ENCODE measurements around the gene TMEM236.
A peak's percentile ranks its signal among the peaks of the same experiment; 100 is the strongest.

The TMEM236 gene

DNA sequence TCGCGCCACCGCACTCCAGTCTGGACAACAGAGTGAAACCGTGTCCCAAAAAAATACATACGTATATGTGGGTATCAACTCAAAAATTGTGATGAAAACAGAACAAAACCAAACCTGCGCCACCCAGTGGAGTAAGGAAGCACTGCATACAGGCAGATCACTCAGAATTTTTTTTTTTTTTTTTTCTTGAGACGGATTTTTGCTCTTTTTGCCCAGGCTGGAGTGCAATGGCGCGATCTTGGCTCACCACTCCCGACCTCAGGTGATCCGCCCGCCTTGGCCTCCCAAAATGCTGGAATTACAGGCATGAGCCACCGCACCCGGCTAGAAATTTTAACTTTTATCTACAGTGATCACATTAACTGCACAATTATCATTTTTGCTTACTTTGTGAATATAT lies 9.1 kb upstream of the TMEM236 start:
- DNase-seq (ENCODE audit: low spot score) = peak; percentile 51

DNA sequence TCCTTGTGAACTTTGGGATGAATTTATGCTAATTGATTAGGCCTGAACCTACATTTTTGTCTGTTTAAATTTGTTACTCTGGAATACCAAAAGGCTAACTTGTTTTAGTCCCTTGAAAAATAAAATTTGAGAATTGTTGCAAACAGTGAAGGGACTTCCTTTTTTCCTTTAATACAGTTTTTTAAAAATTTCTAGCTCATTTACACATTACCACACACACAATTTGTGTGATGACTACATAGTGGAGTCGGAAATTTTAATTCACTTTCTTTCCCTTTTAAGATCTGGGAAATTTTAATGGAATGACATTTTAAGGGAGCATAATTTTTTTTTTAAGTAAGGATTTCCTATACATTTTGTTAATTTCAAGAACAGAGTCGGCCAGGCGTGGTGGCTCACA lies 8.6 kb upstream of the TMEM236 start:
- DNase-seq (ENCODE audit: low spot score) = no peak

DNA sequence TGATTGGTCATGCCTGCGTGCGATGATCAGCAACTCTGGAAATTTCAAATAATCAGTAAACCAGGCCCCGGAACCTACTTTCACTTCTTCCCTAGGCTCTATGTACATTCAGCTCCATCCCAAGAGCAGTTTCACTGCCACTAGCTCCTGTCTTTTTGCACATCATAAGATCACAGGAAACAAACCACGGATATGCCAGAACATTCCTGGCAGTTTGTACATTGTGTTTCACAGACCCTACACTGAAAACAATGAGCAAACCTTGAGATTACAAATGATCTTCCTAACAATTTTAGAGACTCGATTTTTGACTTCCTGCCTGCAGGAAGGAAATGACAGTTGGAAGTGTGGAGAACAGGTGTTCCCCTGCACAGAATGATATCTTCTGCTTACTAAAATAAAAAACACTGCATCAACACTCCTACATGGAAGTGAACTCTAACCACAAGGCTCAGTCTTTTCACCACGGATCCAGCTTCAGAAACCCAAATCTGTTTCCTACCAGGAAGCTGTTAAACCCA lies 7.6 kb upstream of the TMEM236 start:
- DNase-seq (ENCODE audit: low spot score) = peak; percentile 67

DNA sequence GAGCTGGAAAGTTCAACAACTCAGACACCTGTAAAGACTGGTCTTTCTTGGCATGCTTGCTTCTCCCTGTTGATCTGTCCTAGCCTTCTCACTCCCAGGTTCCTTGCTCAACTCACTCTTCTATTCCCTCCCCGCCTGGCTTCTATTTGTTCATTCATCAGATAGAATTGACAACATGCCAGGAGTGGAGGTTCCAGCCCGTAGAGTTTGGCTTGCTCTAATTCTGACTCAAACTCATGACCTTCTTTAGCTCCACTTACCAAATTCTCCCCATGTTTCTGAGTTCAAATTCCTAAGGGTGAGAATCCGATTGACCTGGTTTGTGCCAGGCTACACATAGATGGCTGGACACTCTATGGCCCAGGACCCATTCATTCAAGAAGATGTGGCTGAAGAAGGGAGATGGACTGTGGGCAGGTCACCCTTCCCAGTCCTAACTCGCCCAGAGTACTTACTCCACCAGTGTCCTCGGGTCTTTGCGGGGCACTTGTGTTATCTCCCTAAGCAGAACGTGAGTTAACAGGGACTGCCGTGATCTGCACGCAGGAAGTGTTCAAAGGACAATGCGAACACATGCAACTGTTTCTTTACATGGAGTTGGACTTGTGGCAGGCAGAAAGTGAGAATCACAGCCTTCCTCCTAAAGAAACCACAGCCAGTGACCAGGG lies 4.0 kb upstream of the TMEM236 start:
- peak; percentile 19 for DNase-seq (ENCODE audit: low spot score)

DNA sequence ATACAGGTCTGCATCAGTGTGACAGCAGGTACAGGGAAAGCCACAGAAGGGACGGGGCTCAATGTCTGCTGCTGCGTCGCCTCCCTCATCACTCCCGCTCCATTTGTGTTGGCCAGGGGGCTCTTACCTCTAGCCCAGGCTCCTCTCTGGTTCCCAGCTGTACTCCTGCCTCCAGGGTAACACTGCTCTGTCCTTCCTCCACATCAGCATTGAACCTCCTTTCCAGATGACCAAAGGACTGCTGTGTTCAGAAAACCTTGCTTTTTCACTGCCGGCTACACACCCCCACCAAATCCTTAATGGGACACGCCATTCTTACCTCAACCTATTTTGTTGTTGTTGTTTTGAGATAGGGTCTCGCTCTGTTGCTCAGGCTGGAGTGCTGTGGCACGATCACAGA lies 2.1 kb upstream of the TMEM236 start:
- no peak for DNase-seq (ENCODE audit: low spot score)

DNA sequence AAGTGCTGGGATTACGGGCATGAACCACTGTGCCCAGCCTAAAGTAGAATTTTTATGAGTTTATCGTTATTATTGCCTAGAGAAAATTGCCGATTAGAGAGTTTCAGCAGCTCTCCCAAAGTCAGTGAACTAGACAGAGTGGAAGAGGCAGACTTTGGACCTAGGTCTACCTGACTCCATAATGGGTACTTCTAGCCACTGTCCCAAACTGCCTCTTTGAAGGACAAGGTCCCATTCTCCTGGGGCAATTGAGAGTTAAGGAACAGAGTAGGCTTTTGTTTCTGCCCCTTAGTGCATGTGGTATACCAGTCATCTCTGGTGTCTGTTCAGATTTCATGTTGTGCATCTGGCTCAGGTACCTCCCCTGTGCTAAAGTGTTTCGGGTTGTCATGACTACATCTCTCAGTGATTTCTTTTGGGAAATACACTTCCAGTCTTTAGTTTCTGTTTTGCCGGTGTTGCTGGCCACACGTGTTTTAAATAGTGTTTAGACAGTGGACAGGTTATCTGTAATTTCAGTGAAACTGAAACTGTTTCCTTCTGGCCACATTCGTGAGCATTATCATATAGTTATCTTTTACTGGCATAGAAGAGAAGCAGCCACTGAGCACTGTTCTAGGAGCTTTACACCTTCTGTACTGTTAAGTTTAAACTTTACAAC lies 4.7 kb downstream of the TMEM236 start:
- DNase-seq (ENCODE audit: low spot score) = no peak

DNA sequence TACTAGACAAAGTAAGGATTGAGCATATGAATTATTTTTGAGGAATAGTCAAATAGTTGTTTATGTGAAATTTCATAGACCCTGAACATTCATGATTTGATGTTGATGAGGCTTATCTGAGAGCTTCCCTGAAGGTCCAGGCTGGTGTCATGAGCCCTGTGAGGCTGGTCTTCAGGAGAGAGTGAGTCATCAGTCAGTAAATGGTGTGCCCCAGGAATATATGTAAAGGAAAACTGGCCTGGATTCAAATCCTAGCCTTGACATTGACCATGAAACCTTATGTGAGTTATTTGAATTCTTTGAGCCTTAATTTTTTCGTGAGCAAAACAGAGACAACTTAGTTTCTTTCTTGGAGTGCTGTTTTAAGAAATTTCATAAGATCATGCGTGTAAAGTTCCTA lies 6.2 kb downstream of the TMEM236 start:
- no peak for DNase-seq (ENCODE audit: low spot score)

DNA sequence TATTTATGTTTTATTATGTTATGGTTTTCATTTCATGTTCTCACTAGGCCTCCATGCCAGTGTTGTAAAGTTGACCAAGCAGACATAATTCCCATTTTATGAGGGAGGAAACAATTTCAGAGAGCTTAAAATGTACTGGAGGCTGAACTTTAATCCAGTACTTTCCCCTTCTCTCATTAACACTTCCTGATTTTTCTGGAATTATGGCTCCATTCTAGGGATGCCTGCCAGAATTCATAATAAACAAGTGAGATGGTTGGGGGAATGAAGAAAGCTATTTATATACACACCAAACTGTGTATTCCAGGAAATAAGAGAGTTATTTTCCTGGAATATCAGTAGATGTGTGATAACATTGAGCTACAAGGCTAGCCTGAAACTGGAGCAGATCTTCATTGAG lies 6.9 kb downstream of the TMEM236 start:
- DNase-seq (ENCODE audit: low spot score) = no peak

DNA sequence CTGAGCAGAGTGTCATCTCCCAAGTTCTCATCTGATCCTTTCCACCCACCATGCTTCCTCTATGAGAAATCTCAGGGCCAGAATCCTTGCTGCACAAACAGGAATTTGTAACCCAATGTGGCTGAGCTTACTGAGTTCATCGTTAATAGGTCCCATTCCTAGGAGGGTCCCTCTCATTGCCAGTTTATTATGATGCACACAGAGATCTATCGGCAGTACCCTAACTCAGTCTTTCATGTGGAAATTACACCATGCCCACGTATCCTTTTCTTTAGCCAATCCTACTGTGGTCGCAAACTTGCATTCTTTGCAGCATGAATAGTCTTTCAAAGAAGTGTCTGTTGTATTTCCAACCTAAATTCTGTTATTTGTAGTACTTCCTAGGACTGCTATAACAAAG lies 12.1 kb downstream of the TMEM236 start:
- DNase-seq (ENCODE audit: low spot score) = no peak

DNA sequence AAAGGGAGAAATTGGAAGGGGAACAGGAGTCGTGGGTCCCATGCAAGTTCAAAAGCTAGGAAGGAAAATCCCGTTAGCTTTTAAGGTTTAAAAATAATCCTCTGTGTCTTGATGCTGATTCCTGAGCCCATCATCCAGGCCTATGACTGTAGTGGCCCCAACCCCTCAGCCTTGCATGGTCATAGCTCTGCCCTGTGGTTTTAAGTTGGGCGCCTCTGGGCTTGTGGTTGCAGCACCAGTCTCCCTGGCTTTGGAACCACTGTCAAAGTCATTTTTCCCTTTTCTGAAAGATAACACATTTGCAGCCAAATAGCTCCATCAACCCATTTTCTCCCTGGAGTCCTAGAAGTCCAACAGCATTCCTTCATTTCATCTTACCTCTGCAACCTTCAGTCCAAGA lies 13.6 kb downstream of the TMEM236 start:
- DNase-seq (ENCODE audit: low spot score) = no peak

DNA sequence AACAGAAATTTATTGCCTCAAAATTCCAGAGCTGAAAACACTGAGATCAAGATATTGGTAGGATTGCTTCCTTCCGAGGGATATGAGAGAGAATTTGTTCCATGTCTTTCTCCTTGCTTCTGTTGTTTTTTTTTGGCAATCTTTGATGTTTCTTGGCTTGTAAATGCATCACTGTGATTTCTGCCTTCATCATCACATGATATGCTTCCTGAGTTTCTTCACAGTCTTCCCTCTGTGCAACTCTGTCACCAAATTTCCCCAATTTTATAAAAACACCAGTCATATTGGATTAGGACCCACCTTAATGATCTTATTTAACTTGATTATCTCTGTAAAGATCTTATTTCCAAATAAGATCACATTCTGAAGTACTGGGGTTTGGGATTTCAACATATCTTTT lies 14.7 kb downstream of the TMEM236 start:
- DNase-seq (ENCODE audit: low spot score) = no peak

DNA sequence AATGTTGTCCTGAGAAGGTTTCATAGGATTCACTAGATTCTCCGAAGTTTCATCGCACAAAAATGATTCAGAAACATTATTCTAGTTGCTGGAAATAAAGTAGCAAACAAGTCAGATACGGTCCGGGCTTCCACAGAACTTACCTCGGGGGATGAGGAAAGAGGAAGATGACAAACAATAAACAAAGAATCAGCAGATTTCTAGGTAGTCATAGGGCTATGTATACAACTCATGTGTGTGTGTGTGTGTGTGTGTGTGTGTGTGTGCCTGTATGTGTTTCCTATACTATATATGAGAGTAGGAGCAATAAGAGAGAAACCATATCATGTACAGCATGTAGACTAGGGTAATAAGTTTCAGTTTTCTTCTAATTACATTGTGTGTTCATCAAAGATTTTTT lies 16.5 kb downstream of the TMEM236 start:
- DNase-seq (ENCODE audit: low spot score) = no peak

DNA sequence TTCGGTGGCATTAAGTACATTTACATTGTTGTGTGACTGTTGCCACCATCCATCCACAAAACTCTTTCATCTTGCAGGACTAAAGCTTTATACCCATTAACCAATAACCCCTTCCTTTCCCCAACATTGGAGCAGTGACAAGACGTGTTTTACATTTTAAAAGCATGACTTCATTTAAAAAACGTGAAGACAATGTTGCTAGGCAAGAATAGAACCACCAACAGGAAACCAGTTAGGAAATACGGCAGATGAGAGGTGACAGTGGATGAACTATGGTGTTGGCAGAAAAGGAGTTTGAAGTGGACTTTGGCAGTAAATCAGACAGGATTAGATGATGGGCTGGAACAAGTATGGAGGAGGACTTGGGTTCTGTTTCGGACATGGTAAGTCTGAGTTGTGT lies 17.0 kb downstream of the TMEM236 start:
- DNase-seq (ENCODE audit: low spot score) = no peak

DNA sequence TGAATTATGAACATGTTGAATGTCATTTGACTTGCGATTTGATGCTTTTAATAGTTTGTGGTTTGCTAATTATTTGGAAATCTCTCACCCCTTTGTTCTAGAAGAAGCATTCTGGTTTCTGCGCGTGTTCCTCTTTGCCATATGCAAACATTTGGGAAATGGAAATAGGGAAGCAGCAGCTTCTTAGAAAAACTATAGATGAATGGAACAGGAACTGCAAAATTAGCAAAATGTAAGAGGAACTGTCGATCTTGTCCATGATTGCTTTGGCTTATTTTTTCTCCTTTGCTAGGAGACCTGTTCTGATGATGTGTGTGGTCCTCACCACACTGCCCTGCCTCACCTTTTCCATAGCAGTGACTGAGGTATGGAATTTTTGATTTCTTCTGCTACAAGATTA lies 19.0 kb downstream of the TMEM236 start:
- no peak for DNase-seq (ENCODE audit: low spot score)

DNA sequence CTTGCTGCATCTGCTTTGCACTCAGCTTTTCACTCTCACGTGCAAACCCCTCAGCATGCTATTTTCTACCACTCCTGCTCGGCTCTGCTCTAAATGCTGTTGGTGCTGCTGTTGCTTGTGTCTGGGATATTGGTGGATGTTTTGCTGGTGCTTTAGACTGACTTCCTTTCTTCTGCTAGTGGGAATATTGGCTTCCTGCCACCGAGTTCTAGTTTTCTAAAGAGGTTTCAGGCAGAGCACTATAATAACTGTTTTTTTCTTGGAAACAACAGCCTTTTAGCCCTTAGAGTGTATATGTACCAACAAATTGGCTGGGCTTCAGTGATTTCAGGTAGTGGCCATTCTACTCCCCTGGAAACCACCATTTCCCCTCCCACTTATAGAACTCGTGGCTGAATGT lies 27.8 kb downstream of the TMEM236 start:
- peak; percentile 7 for DNase-seq (ENCODE audit: low spot score)

DNA sequence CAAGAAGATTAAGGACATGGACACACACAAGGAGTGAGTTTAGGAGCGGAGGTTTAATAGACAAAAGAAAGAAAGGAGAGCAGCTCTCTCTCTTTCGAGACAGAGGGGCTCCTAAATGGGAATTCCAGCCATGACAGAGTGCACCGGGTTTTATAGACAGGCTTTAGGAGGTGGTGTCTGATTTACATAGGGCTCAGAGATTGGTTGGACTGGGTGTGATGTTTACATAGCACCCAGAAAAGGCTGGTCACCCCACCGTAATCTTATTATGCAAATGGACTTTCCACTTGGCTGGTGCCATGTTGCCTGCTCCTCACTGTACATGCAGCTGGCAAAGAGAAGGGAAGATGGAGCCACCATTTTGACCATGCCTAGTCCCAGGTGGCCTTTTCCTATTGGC lies 28.7 kb downstream of the TMEM236 start:
- DNase-seq (ENCODE audit: low spot score) = no peak

DNA sequence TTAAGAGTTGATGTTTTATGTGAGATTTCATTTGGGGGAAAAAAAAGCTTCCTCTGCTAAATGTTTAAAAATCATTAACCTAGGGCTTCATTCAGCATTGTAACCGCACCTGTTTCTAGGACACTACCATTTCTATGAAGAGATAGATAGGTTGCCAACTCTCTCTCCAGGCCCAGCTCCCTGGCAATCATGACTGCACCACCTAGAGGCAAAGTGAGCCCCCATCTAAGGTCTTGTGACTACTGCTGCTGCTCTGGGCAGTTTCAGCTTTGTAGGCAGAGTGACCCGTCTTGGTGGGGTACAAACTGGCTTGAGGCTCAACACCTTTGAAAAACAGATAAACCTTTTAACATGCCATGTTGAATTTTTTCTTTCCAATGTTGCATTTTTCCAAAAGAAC lies 29.9 kb downstream of the TMEM236 start:
- peak; percentile 68 for DNase-seq (ENCODE audit: low spot score)

DNA sequence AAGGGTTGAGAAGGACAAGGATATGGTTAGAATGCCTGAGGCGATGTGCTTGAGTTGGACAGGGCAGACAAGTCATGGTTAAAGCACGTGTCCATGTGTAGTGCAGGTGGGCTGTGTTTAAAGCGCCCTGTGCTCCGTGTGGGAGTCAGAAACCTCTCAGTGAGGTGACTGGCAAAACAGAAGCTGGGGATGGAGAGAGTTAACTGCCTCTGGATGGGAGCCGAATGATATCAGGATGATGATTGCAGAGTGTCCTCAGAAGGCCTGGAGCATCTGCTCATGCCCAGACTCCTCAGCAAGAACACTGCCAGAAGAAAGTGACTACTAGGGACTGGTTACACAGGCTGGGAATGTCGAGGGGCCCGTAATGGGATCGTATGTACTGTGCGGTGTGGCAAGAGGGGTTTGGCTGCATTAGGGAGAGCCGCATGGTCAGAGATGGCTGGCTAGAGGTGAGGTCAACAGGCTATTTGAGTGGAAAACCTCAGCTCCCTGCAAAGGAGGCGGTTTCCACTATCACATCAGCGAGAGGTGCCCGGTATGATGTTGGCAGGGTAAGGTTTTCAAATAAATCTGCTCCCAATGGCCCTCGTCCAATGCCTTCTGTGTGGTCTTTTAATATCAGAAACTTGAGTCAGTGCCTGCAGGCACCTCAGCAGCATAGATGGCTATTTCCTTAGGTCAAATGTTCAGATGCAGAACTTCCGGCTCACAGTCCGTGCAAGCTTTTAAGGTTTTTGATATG lies 31.1 kb downstream of the TMEM236 start:
- DNase-seq (ENCODE audit: low spot score) = peak; percentile 94

DNA sequence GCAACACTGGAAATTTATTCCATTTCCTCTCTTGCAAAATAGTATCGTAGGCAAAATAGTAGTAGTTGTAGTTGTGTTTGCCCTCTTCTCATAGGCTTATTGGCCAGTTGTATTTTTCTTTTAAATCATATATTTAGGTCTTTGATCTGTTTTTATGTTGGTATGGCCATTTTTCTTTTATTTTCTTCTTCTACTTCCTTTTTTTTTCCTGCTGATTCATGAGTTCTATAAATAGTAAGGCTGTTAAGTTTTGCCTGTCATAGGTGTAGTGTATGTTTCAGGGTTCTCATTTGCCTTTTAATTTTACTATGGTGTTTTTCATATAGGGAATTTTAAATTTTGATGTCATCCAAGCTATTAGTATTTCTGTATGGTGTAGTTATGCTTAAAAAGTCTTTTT lies 31.8 kb downstream of the TMEM236 start:
- DNase-seq (ENCODE audit: low spot score) = no peak

DNA sequence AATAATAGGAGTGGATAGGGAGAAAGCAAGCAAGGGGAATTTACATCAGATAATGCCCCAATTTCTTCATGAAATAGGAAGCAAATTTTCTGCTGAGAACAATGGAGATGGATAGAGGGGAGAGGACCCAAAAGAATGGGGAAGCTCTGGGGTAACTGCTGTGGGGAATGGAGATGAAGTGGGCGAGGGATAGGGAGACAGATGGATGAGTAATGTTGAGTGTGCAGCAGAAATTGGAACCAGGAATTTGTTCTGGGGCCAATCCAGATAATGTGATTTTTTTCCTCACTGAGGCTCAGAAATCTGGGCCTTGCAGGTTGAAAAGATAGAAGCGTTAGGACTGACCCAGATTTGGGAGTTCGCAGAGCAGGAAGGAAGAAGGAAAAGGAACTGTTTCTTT lies 32.7 kb downstream of the TMEM236 start:
- DNase-seq (ENCODE audit: low spot score) = peak; percentile 88

DNA sequence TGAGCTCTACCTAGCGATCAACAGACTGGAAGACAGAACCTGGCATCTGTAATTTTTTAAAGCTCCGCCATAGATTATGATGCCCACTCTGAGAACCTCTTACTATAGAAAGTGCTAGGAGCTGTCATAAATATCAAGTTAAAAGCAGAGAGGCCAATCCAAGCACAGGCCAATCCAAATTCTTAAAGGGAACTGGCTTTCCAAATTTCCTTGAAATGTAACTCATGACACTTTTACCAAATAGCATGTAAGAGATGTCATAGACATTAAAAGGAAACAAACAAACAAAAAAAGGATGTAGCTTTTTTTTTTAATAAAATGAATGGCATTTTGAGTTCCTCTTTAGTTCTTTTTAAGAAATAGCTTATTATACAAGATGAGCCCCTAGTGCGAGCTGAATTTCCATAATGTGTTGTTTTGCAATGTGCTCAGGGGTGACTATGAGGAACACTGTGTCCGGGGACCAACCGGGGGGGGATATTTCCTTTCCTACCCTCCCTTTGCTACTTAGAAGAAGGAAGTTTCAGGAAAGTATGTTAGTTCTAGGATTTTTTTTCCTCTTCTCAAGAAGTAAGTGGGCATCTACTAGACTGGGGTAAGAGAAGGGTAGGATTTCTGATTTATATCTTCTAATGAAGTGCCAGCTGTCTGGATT lies 33.4 kb downstream of the TMEM236 start:
- DNase-seq (ENCODE audit: low spot score) = peak; percentile 22

DNA sequence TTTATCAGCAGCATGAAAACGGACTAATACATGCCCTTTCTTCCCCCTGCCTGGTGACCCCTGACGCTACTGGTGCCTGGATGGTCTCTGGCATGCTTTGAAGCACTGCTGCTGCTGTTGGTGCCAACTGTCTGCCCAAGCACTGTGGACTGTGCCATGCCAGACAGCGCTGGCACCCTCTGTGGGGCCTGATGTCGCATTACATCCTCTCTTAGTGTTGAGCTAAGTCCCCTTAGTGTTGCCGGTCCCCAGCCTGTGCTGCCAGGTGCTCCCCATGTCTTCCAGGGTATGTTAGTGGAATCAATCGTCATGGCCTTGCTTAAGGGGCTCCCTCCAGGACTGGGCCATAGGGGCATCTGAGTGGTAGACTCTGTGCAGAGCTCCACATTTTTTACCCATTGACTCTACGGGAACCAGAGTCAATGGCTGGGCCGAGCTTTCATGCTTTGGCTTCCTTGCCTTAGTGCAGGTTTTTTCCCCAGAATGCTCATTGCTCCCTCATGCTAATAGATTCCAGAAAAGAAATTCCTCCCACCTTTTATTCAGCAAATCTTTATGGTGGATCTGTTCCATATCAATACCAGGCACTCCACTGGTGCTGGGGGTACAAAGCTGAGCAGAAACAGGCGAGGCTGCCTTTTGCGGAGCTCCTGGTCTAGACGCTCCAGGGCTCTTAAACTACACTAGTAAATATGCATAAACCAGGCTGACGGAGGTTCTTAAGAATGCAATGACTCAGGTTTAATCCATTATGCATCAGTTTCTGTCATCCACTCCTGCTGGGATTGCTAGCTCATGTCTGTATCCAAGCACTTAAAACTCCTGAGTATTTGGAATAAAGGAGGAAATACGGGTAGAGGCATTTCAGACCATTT lies 35.3 kb downstream of the TMEM236 start:
- peak; percentile 25 for DNase-seq (ENCODE audit: low spot score)

Data from cerebellar cortex (tissue), 1 donor.